B cell (primary cell): Measurements from ENCODE around the gene SCRN2.

Experiments
- EZH2 ChIP-seq: IDR thresholded peaks from 2 replicates; pipeline ENCODE4 v1.6.1; 2012; ENCODE audit warnings: borderline replicate concordance, low read depth, mild to moderate bottlenecking, moderate library complexity, low read length; ENCODE audit not compliant: insufficient read depth, poor library complexity, severe bottlenecking
- TF ChIP-seq, protein P1 (sequence below): fragments of 200-600 bp; IDR thresholded peaks from one replicate; pipeline ENCODE4 v1.8.0; 2022; ENCODE audit warnings: antibody characterized with exemption, mild to moderate bottlenecking

DNA sequence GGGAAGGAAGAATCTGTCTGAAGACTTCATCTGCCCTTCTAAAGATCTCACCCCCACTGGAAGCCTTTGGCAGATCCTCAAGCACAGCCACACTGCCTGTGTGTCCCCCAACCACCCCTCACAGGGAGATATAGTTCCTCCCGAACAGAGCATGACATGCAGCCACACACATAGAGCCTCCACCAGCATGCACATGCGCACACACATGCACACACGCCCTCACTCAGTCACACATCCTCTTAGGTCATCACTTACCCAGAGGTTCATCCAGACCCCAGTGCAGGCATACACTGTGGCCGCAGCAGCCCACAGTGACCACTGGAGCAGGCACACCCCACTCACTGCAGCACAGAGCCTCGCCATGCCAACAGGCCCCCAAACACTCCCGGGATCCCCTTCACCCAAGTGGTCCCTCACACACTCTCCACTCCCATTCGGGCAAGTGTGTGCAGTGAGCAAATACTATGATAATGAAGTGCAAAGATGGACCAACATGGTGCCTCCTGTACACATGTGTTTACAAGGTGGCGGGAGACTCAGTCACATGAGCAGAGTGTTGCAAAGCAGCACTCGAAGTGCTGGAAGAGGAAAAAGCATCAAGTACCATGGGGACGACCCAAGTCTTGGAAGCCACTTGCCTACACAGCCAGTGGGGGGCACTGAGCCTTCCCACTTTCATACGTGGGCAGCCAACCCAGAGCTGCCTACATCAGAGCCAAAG, 26.9 kb upstream of the SCRN2 start:
- TF ChIP-seq, protein P1, sequence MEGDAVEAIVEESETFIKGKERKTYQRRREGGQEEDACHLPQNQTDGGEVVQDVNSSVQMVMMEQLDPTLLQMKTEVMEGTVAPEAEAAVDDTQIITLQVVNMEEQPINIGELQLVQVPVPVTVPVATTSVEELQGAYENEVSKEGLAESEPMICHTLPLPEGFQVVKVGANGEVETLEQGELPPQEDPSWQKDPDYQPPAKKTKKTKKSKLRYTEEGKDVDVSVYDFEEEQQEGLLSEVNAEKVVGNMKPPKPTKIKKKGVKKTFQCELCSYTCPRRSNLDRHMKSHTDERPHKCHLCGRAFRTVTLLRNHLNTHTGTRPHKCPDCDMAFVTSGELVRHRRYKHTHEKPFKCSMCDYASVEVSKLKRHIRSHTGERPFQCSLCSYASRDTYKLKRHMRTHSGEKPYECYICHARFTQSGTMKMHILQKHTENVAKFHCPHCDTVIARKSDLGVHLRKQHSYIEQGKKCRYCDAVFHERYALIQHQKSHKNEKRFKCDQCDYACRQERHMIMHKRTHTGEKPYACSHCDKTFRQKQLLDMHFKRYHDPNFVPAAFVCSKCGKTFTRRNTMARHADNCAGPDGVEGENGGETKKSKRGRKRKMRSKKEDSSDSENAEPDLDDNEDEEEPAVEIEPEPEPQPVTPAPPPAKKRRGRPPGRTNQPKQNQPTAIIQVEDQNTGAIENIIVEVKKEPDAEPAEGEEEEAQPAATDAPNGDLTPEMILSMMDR: no peak
- no peak for TF ChIP-seq EZH2
